Testis (tissue), 2 donors: Measurements from ENCODE around the gene LIG4.

ENCODE experiments used
- CTCF ChIP-seq, 3 experiments: fragments of 450-650 bp in 2 of 3; fragments of 200-600 bp in 1 of 3; sonication (generic) in 1 of 3; IDR thresholded peaks; one replicate each; pipeline ENCODE4 v1.5.1; 2016 to 2019; ENCODE audit warnings: antibody characterized with exemption in 3 of 3, mild to moderate bottlenecking in 2 of 3, moderate library complexity in 1 of 3
- POLR2A ChIP-seq: fragments of 450-650 bp; IDR thresholded peaks from one replicate; pipeline ENCODE4 v1.6.1; 2017; ENCODE audit warnings: antibody characterized with exemption, mild to moderate bottlenecking, moderate library complexity

- TF ChIP-seq CTCF (IDR thresholded peaks at IDR 0.05) (no peak), POLR2A (no peak)
These were observed 32.7 kb downstream of the LIG4 start for GRCh38 chr13:108182652-108183051.
